Measurements from ENCODE around the gene BTNL3.

Gene BTNL3

GRCh38 chr5:181036816-181037364, 48.2 kb downstream of the BTNL3 start:
- in situ Hi-C loops (cut with MboI; ENCODE audit: low sequenced_read_pairs, unreplicated experiment), result no loop called here
- TF ChIP-seq CTCF (IDR thresholded peaks at IDR 0.05; ENCODE audit: borderline replicate concordance, control extremely low read depth, extremely low read depth, insufficient read depth, missing control alignments), result no peak
- DNase-seq (ENCODE audit: low spot score), result no peak

GRCh38 chr5:181037365-181037861, 48.8 kb downstream of the BTNL3 start:
- DNase-seq (ENCODE audit: low spot score), result no peak
- in situ Hi-C loops (cut with MboI; ENCODE audit: low sequenced_read_pairs, unreplicated experiment), result no loop called here
- TF ChIP-seq CTCF (IDR thresholded peaks at IDR 0.05; ENCODE audit: borderline replicate concordance, control extremely low read depth, extremely low read depth, insufficient read depth, missing control alignments), result no peak

GRCh38 chr5:181039471-181039870, 50.8 kb downstream of the BTNL3 start:
- in situ Hi-C loops (cut with MboI; ENCODE audit: low sequenced_read_pairs, unreplicated experiment), result no loop called here
- no peak for TF ChIP-seq CTCF (IDR thresholded peaks at IDR 0.05; ENCODE audit: borderline replicate concordance, control extremely low read depth, extremely low read depth, insufficient read depth, missing control alignments)
- no peak for DNase-seq (ENCODE audit: low spot score)

GRCh38 chr5:181039931-181040630, 51.4 kb downstream of the BTNL3 start, which contains the start of gene BTNL9:
BTNL9 (plus strand) TSS chr5:181040266; CDS start chr5:181045490, 5,224 bp downstream.
- in situ Hi-C loops (cut with MboI; ENCODE audit: low sequenced_read_pairs, unreplicated experiment), result no loop called here
- DNase-seq (ENCODE audit: low spot score), result no peak
- TF ChIP-seq CTCF (IDR thresholded peaks at IDR 0.05; ENCODE audit: borderline replicate concordance, control extremely low read depth, extremely low read depth, insufficient read depth, missing control alignments), result no peak

GRCh38 chr5:181040631-181040945, 51.9 kb downstream of the BTNL3 start:
- no peak for TF ChIP-seq CTCF (IDR thresholded peaks at IDR 0.05; ENCODE audit: borderline replicate concordance, control extremely low read depth, extremely low read depth, insufficient read depth, missing control alignments)
- DNase-seq (ENCODE audit: low spot score), result no peak
- in situ Hi-C loops (cut with MboI; ENCODE audit: low sequenced_read_pairs, unreplicated experiment), result no loop called here

- in situ Hi-C loops (cut with MboI; ENCODE audit: low sequenced_read_pairs, unreplicated experiment), result no loop called here
- TF ChIP-seq CTCF (IDR thresholded peaks at IDR 0.05; ENCODE audit: borderline replicate concordance, control extremely low read depth, extremely low read depth, insufficient read depth, missing control alignments), result no peak
- no peak for DNase-seq (ENCODE audit: low spot score)
Observed at GRCh38 chr5:181041043-181041442, 52.4 kb downstream of the BTNL3 start.
